GM21786 (cell line): ENCODE results near the gene ANKRD23.

Experiments used
- ATAC-seq: cut with Tn5 transposase; IDR thresholded peaks from one replicate; pipeline ENCODE4 v1.9.1; 2021; ENCODE audit not compliant: unreplicated experiment

Gene ANKRD23

DNA sequence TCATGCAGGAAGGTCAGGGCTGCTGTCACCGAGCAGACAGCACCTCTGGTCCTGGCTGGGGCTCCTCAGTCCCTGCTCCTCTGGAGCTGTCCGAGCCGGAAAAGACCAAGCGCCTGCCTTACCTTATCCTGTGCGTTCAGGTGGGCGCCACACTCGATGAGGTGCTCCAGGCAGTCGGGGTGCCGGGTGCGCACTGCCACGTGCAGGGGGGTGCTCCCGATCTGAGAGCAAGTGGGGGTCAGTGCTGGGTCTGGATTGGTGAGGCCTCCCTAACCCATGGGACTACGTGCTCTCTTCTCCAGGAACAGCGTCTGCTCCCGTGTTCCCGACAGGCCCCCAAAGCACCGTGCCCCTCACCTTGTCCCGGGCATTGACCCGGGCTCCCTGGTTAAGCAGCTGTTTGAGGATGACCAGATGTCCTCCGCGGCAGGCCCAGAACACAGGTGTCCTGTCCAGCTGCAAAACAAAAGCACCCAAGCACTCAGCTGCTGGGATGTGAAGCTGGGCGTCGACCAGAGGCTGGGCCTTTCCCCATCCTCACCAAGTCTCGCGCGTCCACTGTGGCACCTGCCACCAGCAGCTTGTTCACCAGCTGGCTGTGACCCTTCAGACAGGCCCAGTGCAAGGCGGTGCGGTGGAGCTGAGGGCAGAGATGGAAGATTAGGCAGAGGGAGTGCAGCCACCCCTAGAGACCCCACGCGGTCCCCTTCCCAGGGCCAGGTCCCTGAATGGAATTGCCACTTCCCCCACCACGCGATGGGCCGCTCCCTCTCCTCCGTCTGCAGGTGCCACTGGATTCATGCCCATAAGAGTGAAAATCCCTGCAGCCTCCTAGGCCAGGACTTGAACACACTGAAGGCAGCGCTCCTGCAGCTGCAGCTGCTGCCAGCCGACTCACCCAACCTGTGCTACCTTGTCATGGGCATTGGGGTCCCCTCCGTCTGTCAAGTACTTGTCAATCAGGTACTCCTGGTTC, 3.7 kb downstream of the ANKRD23 start:
- peak; percentile 5 for ATAC-seq

GRCh38 chr2:96839293-96839874, 4.4 kb downstream of the ANKRD23 start:
- ATAC-seq, result peak; percentile 71

- ATAC-seq, result peak; percentile 7
Observed at GRCh38 chr2:96838345-96839292, 5.2 kb downstream of the ANKRD23 start.

DNA sequence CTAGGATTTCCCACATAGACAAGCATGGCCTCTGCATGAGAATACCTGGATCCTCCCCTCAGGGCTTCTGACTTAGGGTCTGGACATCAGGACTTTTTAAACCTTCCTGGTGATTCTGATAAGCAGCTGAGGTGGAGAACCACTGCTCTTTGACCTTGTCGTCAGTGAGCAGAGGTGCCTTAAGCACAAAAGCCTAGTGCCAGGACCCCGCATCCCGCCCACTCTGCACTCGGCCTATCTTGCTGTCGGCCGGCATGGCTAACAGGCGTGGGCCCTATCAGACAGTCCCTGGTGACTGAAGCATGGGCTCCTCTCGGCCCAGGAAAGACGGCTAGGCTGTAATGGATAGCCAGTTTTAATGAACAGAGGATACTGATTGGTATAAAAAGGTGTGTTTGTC, 6.2 kb downstream of the ANKRD23 start:
- ATAC-seq, result no peak

GRCh38 chr2:96835830-96836229, 8.0 kb downstream of the ANKRD23 start:
- ATAC-seq, result no peak

- no peak for ATAC-seq
Observed at GRCh38 chr2:96832754-96833507, 10.9 kb downstream of the ANKRD23 start.

DNA sequence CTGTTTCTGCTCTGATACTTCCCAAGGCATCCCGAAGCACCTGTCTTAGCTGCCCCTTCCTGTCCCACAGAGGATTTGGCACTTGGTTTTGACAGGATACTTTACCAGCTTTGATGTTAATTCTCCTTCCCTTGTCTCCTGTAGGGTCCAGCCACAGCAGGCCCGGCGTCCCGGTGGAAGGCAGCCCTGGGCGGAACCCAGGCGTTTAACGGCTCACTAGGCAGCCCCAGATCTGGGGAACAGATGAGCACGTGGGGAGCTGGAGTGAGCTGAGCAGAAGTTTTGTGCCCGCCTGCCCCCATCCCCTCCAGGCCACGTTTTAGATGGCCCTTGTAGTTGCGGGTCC, 11.4 kb downstream of the ANKRD23 start:
- ATAC-seq, result no peak

- no peak for ATAC-seq
Observed at GRCh38 chr2:96831679-96832078, 12.1 kb downstream of the ANKRD23 start.

DNA sequence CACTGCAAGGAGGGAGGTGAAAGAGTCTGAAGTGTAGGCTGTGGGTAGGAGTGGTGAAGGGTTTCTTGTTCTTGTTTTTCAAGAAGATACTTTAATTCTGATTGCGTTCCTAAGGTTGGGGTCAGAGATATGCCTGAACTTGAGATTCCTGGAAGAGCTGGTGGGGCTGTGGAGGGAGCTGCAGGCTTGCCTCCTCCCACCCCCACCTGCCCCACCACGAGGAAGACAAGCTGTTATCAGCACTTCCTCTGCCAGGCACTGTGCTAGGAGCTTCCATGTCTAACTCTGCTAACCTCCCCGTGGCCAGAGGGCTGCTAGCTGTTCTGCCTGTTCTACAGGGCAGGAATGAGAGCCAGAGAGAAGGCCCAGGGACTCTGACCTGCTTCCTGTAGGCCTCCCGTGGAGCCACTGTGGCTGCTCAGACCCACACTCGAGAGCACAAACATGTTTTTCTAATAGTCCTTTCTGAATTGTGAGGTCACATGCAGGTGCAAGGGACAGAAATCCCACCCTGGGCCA, 13.7 kb downstream of the ANKRD23 start:
- ATAC-seq, result no peak

- no peak for ATAC-seq
Observed at GRCh38 chr2:96828874-96829273, 14.9 kb downstream of the ANKRD23 start.

DNA sequence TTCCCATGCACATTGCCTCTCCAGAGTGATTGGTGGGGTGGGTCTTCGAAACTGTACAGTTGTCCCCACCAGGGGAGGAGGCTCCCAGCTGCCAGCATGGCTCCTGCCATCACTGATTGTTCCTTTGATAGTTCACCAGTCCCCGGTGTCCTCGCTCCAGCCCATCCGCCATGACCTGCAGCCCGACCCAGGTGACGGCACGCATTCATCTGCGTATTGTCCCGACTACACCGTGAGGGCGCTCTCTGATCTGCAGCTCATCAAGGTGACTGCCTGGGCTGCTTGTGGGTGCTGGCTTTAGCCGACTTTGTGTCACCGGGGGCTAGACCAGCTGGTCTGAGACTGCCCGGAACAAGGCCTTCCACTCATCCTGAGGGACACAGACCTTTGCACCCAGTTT, 15.4 kb downstream of the ANKRD23 start:
- ATAC-seq, result no peak

- ATAC-seq, result no peak
Observed at GRCh38 chr2:96826546-96827278, 17.1 kb downstream of the ANKRD23 start.

DNA sequence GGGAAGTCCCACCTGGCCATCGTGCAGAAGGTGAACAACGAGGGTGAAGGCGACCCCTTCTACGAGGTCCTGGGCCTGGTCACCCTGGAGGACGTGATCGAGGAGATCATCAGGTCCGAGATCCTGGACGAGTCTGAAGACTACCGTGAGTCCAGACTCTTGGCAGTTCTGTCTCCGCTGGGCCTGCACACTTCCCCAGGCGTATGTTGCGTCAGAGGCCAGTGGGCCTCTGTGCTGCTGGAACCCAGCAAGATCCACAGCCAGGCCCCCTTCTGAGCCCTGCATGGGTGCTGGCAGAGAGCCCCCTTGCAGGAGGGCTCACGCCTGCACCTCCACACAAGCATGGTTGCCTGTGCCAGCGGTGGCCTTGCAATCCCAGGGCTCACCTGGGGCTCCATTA, 18.8 kb downstream of the ANKRD23 start:
- no peak for ATAC-seq

DNA sequence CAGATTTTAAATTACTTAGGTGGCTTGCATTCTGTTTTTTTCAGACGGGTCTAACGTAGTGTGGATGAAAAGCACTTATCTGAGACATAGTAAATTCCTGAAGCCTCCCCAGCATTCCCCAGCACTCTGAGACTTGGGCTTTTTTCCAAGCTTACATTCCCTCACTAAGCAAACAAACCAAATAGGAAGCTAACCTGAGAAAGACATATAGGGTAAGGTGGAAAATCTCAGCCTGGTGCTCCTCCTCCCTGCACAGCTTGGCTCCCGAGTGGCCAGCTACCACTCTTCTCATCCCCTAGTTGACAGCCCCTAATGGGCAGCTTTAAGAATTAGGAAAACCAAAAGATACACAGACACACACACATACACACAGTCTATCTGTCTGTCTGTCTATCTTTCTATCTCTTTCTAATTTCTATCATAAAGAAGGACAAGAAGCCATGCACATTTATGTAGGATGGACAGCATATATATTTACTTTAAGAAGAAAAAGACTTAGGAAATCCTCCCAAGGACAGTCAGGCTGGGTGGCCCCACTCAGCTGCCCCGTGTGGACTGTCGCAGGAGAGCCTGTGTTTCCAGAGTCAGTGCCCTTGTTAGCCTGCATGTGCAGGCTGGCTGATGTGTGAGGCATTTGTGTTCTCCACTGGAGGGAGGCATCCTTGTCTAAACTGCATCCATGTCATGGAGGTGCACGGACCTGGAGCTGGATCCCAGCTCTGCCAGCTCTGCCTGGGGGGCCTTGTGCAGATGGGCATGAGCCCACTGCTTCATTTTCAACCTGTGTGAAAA, 19.5 kb downstream of the ANKRD23 start:
- ATAC-seq, result no peak

DNA sequence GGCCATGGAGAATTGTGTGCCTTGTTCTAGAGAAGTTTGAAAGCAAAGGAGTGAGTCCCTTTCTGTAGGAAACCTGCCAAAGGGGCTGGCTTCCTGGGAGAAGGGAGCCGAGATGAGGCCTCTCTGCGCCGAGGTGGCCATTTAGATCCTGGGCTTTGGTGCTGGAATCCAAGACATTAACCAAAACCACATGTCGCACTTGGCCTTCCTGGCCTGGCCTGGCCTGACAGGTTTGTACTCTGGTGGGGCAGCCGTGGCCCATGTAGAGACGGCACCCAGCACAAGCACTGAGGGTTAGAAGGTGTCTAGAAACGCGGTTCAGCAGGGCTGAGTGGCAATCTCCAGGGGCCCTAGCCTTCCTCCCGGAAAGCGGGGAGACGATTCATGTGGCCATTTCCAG, 20.6 kb downstream of the ANKRD23 start:
- no peak for ATAC-seq

DNA sequence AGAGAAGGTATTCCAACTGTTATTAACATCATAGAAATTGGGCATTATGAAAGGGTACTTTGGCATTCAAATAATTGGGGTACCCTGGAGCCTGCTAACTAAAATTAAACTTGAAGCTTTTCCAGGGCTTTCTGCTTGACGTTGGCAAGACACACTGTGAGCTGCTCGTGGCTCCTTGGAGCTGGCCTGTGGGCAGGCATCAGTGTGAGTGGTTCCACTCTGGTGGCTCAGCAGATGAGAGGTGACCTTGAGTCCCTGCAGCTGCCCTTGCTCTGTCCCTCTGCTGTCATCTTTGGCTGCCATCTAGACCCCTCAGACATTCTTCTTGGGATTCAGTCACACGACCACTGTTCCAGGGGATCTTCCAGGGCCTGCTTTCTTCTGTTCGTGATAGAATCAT, 21.0 kb downstream of the ANKRD23 start:
- no peak for ATAC-seq

GRCh38 chr2:96821113-96821675, 22.6 kb downstream of the ANKRD23 start:
- no peak for ATAC-seq

DNA sequence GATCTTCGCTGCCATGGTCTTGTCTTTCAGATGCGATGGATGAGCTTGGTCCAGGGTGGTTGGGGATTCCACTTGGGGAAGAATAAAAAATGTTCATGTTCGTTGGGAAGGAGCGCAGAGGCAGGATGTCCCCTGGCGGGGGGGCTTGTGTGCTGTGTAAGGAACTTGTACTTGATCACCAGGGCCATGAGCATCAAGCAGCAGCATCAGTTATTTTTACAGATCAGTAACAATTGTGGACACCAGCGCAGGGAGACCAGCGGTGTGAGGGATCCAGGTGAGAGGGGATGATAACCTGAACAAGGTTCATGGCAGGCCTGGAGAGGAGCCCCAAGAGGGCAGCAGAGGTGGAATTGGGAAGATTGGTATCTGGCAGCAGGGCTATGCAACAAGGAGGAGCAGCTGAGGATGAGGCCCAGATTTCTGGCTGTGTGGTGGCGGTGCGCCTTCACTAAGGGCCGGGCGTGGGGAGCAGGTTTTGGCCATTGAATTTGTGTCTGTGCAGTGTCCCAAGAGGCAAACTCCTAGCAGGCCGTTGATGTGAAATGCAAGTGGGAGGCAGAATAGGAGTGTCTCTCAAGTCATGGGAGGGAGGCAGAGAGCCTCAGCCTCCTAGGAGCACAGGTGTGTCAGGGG, 23.8 kb downstream of the ANKRD23 start:
- ATAC-seq, result no peak
